ENCODE data around the gene SKI.

Gene SKI

GRCh38 chr1:2210786-2211185 is 17.3 kb upstream of the SKI start:
- DNase-seq: no peak

GRCh38 chr1:2212274-2212531 is 15.9 kb upstream of the SKI start:
- no peak for DNase-seq

GRCh38 chr1:2212532-2213491 is 15.3 kb upstream of the SKI start:
- peak; percentile 45 to 64 for DNase-seq

- no peak for DNase-seq
Measured at GRCh38 chr1:2213576-2214505, 14.3 kb upstream of the SKI start.

- DNase-seq: no peak
Measured at GRCh38 chr1:2214541-2215241, 13.4 kb upstream of the SKI start.

- DNase-seq: no peak
Measured at GRCh38 chr1:2215329-2215728, 12.8 kb upstream of the SKI start.

GRCh38 chr1:2215909-2216766 is 12.0 kb upstream of the SKI start:
- DNase-seq: no peak

GRCh38 chr1:2216767-2217058 is 11.4 kb upstream of the SKI start:
- no peak for DNase-seq

- no peak for DNase-seq
Measured at GRCh38 chr1:2221271-2221670, 6.8 kb upstream of the SKI start.

GRCh38 chr1:2224170-2224584 is 3.9 kb upstream of the SKI start:
- no peak for DNase-seq

GRCh38 chr1:2224631-2225428 is 3.3 kb upstream of the SKI start:
- no peak for DNase-seq

GRCh38 chr1:2226525-2227345 is 1.4 kb upstream of the SKI start:
- no peak for DNase-seq

- DNase-seq: peak; percentile 86 to 91
Measured at GRCh38 chr1:2227346-2228156, 568 bp upstream of the SKI start.

GRCh38 chr1:2228694-2229036 is 546 bp downstream of the SKI start:
- DNase-seq: no peak

GRCh38 chr1:2229037-2229864 is 1.1 kb downstream of the SKI start:
- peak; percentile 35 to 45 for DNase-seq

GRCh38 chr1:2229911-2230731 is 2.0 kb downstream of the SKI start:
- peak in 1 of 2 experiments; percentile 20 for DNase-seq

- no peak for DNase-seq
Measured at GRCh38 chr1:2230781-2231531, 2.8 kb downstream of the SKI start.

Data from NCI-H524 (cell line).